ENCODE measurements around the gene SPATA16. TPM values are rescaled to one million over a fixed set of nuclear protein-coding genes. Genes with fewer than 3 reads are reported as not detected.
A peak's percentile ranks its signal among the peaks of the same experiment; 100 is the strongest.

The SPATA16 gene
- total RNA-seq, 1 experiment from 2014 or later, result not detected

GRCh38 chr3:172855037-172855436 is 286.0 kb downstream of the SPATA16 start:
- H3K4me1 ChIP-seq (ENCODE audit: low read length), result no peaks in the 10 kb centered on the region
- no peak overlapping the region for H3K4me2 ChIP-seq (ENCODE audit: low read depth, low read length, poor library complexity, severe bottlenecking)
- H3K36me3 ChIP-seq (ENCODE audit: insufficient read depth, low read length), result no peaks in the 10 kb centered on the region
- H2AFZ ChIP-seq (ENCODE audit: low read length), result no peak overlapping the region
- H3K79me2 ChIP-seq (ENCODE audit: low read length), result no peaks in the 10 kb centered on the region
- H4K20me1 ChIP-seq (ENCODE audit: insufficient read depth, low read depth, low read length), result no peaks in the 10 kb centered on the region
- no peak overlapping the region for H3K9ac ChIP-seq (ENCODE audit: low read length)
- no peaks in the 10 kb centered on the region for H3K27me3 ChIP-seq (ENCODE audit: low read length)
- H3K27ac ChIP-seq (ENCODE audit: low read length), result no peak overlapping the region
- no peaks in the 10 kb centered on the region for H3K9me2 ChIP-seq (replicated peaks; ENCODE audit: insufficient read depth, low read length)
- H3K4me3 ChIP-seq (ENCODE audit: low read length), result no peak overlapping the region
- DNase-seq, result no peak
- no peaks in the 10 kb centered on the region for H3K9me3 ChIP-seq (ENCODE audit: low read length)

DNA sequence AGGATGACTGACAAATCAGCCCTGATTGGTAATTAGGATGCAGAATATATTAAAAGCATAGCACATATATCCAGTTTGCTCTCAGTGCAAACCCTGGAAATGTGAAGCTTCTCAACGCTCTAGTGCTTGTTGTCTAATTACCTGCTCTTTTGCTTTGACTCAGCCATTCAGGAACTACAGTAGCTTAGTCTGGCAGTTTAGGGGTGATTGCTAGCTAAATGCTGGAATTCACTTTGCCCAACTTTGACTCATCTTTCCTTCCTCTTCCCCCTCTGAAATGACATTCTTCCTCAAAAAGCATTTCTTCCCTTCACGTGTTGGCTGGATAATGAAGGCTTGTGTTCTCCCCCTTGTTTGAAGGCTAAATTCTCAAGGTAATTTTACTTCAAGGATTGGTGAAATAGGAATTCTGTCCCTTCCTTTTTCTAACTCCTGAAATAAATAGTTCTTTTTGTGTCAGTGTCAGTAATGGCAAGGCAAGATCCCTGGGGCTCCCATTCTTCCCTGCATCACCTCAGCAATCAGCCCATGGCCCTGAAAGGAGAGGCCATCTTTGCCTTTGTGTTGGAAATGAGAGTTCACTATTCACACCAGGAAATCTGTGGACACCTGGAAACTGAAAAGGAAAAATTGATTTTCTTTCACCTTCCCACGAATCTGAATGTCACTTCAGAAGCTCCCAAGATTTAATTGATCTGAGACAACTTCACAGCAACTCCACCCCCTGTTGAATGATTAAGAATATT is 286.9 kb downstream of the SPATA16 start:
- no peak overlapping the region for H2AFZ ChIP-seq (ENCODE audit: low read length)
- no peak for DNase-seq
- no peaks in the 10 kb centered on the region for H3K36me3 ChIP-seq (ENCODE audit: insufficient read depth, low read length)
- no peak overlapping the region for H3K4me3 ChIP-seq (ENCODE audit: low read length)
- no peak overlapping the region for H3K9ac ChIP-seq (ENCODE audit: low read length)
- H3K79me2 ChIP-seq (ENCODE audit: low read length), result no peaks in the 10 kb centered on the region
- H3K9me3 ChIP-seq (ENCODE audit: low read length), result no peaks in the 10 kb centered on the region
- no peaks in the 10 kb centered on the region for H3K27me3 ChIP-seq (ENCODE audit: low read length)
- H3K4me2 ChIP-seq (ENCODE audit: low read depth, low read length, poor library complexity, severe bottlenecking), result no peak overlapping the region
- no peaks in the 10 kb centered on the region for H3K4me1 ChIP-seq (ENCODE audit: low read length)
- no peaks in the 10 kb centered on the region for H4K20me1 ChIP-seq (ENCODE audit: insufficient read depth, low read depth, low read length)
- H3K27ac ChIP-seq (ENCODE audit: low read length), result no peak overlapping the region
- no peaks in the 10 kb centered on the region for H3K9me2 ChIP-seq (replicated peaks; ENCODE audit: insufficient read depth, low read length)

DNA sequence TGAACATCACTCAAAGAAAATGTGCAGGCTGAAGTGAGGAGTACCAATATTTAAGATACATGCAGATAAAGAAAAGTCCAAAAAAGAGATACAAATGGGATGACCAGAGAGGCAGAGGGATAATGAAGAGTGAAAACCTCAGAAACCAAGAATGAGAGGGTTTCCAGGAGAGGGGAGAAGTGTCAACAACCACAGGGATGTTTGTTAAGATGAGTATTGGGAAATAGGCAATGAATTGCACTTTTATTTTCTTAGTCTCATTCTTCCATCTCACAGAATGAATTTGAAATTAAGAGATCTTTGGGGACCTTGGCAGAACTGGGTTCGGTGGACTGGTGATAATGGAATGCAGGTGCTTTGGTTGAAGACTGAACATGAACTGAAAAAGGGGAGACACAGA is 288.0 kb downstream of the SPATA16 start:
- Histone ChIP-seq H3K4me2 (ENCODE audit: low read depth, low read length, poor library complexity, severe bottlenecking) (no peak overlapping the region), H3K4me1 (ENCODE audit: low read length) (no peaks in the 10 kb centered on the region), H3K9me2 (replicated peaks; ENCODE audit: insufficient read depth, low read length) (no peaks in the 10 kb centered on the region), H3K27ac (ENCODE audit: low read length) (no peak overlapping the region), H3K36me3 (ENCODE audit: insufficient read depth, low read length) (no peaks in the 10 kb centered on the region), H3K9me3 (ENCODE audit: low read length) (no peaks in the 10 kb centered on the region), H2AFZ (ENCODE audit: low read length) (no peak overlapping the region), H4K20me1 (ENCODE audit: insufficient read depth, low read depth, low read length) (no peaks in the 10 kb centered on the region), H3K9ac (ENCODE audit: low read length) (no peak overlapping the region), H3K79me2 (ENCODE audit: low read length) (no peaks in the 10 kb centered on the region), H3K27me3 (ENCODE audit: low read length) (no peaks in the 10 kb centered on the region), H3K4me3 (ENCODE audit: low read length) (no peak overlapping the region)
- no peak for DNase-seq

GRCh38 chr3:172848910-172849309 is 292.1 kb downstream of the SPATA16 start:
- DNase-seq, result no peak
- no peak overlapping the region for H3K27ac ChIP-seq (ENCODE audit: low read length)
- H4K20me1 ChIP-seq (ENCODE audit: insufficient read depth, low read depth, low read length), result no peaks in the 10 kb centered on the region
- H3K9me2 ChIP-seq (replicated peaks; ENCODE audit: insufficient read depth, low read length), result no peaks in the 10 kb centered on the region
- no peak overlapping the region for H3K4me2 ChIP-seq (ENCODE audit: low read depth, low read length, poor library complexity, severe bottlenecking)
- no peak overlapping the region for H3K4me3 ChIP-seq (ENCODE audit: low read length)
- no peaks in the 10 kb centered on the region for H3K9me3 ChIP-seq (ENCODE audit: low read length)
- H3K27me3 ChIP-seq (ENCODE audit: low read length), result no peaks in the 10 kb centered on the region
- no peaks in the 10 kb centered on the region for H3K36me3 ChIP-seq (ENCODE audit: insufficient read depth, low read length)
- H2AFZ ChIP-seq (ENCODE audit: low read length), result no peak overlapping the region
- no peak overlapping the region for H3K9ac ChIP-seq (ENCODE audit: low read length)
- 0 out of 2 replicates have a peak, but pooled peaks cover 3% of the 10 kb centered on the region for H3K4me1 ChIP-seq (ENCODE audit: low read length)
- H3K79me2 ChIP-seq (ENCODE audit: low read length), result no peaks in the 10 kb centered on the region

GRCh38 chr3:172847292-172847691 is 293.7 kb downstream of the SPATA16 start:
- no peaks in the 10 kb centered on the region for H3K9me3 ChIP-seq (ENCODE audit: low read length)
- no peaks in the 10 kb centered on the region for H3K27me3 ChIP-seq (ENCODE audit: low read length)
- H3K4me1 ChIP-seq (ENCODE audit: low read length), result 0 out of 2 replicates have a peak, but pooled peaks cover 3% of the 10 kb centered on the region
- H3K4me3 ChIP-seq (ENCODE audit: low read length), result no peak overlapping the region
- no peaks in the 10 kb centered on the region for H4K20me1 ChIP-seq (ENCODE audit: insufficient read depth, low read depth, low read length)
- H3K9ac ChIP-seq (ENCODE audit: low read length), result no peak overlapping the region
- no peak overlapping the region for H3K27ac ChIP-seq (ENCODE audit: low read length)
- H3K9me2 ChIP-seq (replicated peaks; ENCODE audit: insufficient read depth, low read length), result no peaks in the 10 kb centered on the region
- H3K4me2 ChIP-seq (ENCODE audit: low read depth, low read length, poor library complexity, severe bottlenecking), result no peak overlapping the region
- DNase-seq, result no peak
- no peaks in the 10 kb centered on the region for H3K36me3 ChIP-seq (ENCODE audit: insufficient read depth, low read length)
- H2AFZ ChIP-seq (ENCODE audit: low read length), result no peak overlapping the region
- no peaks in the 10 kb centered on the region for H3K79me2 ChIP-seq (ENCODE audit: low read length)

GRCh38 chr3:172846706-172847105 is 294.3 kb downstream of the SPATA16 start:
- Histone ChIP-seq H3K9me2 (replicated peaks; ENCODE audit: insufficient read depth, low read length) (no peaks in the 10 kb centered on the region), H3K9me3 (ENCODE audit: low read length) (no peaks in the 10 kb centered on the region), H3K36me3 (ENCODE audit: insufficient read depth, low read length) (no peaks in the 10 kb centered on the region), H3K79me2 (ENCODE audit: low read length) (no peaks in the 10 kb centered on the region), H3K4me3 (ENCODE audit: low read length) (no peak overlapping the region), H3K4me1 (ENCODE audit: low read length) (0 out of 2 replicates have a peak, but pooled peaks cover 3% of the 10 kb centered on the region), H3K27me3 (ENCODE audit: low read length) (no peaks in the 10 kb centered on the region), H3K27ac (ENCODE audit: low read length) (no peak overlapping the region), H3K9ac (ENCODE audit: low read length) (no peak overlapping the region), H2AFZ (ENCODE audit: low read length) (no peak overlapping the region), H3K4me2 (ENCODE audit: low read depth, low read length, poor library complexity, severe bottlenecking) (no peak overlapping the region), H4K20me1 (ENCODE audit: insufficient read depth, low read depth, low read length) (no peaks in the 10 kb centered on the region)
- DNase-seq, result no peak

DNA sequence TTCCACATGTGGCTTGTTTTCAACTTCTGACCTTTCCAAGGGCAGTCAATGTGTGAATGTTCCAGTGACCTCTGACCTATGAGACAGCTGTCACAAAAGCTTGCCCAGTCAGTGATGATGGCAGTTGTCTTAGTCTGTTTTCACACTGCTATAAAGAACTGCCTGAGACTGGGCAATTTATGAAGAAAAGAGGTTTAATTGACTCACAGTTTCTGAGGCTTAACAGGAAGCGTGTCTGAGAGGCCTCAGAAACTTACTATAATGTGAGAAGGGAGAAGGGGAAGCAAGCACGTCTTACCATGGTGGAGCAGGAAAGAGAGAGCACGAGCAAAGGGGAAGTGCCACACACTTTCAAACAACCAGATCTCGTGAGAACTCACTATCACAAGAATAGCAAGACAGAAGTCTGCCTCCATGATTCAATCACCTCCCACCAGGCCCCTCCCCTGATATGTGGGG is 294.9 kb downstream of the SPATA16 start:
- Histone ChIP-seq H3K9ac (ENCODE audit: low read length) (no peak overlapping the region), H3K27me3 (ENCODE audit: low read length) (no peaks in the 10 kb centered on the region), H3K4me1 (ENCODE audit: low read length) (0 out of 2 replicates have a peak, but pooled peaks cover 3% of the 10 kb centered on the region), H3K4me3 (ENCODE audit: low read length) (no peak overlapping the region), H3K9me3 (ENCODE audit: low read length) (no peaks in the 10 kb centered on the region), H3K4me2 (ENCODE audit: low read depth, low read length, poor library complexity, severe bottlenecking) (no peak overlapping the region), H4K20me1 (ENCODE audit: insufficient read depth, low read depth, low read length) (no peaks in the 10 kb centered on the region), H3K79me2 (ENCODE audit: low read length) (no peaks in the 10 kb centered on the region), H3K36me3 (ENCODE audit: insufficient read depth, low read length) (no peaks in the 10 kb centered on the region), H2AFZ (ENCODE audit: low read length) (no peak overlapping the region; the same call in 1 of the 2 replicates), H3K27ac (ENCODE audit: low read length) (no peak overlapping the region), H3K9me2 (replicated peaks; ENCODE audit: insufficient read depth, low read length) (no peaks in the 10 kb centered on the region)
- DNase-seq, result peak; percentile 49

- Histone ChIP-seq H3K4me1 (ENCODE audit: low read length) (0 out of 2 replicates have a peak, but pooled peaks cover 3% of the 10 kb centered on the region), H3K27me3 (ENCODE audit: low read length) (no peaks in the 10 kb centered on the region), H3K79me2 (ENCODE audit: low read length) (no peaks in the 10 kb centered on the region), H3K9me2 (replicated peaks; ENCODE audit: insufficient read depth, low read length) (no peaks in the 10 kb centered on the region), H3K36me3 (ENCODE audit: insufficient read depth, low read length) (no peaks in the 10 kb centered on the region), H2AFZ (ENCODE audit: low read length) (no peak overlapping the region), H3K9ac (ENCODE audit: low read length) (no peak overlapping the region), H3K4me2 (ENCODE audit: low read depth, low read length, poor library complexity, severe bottlenecking) (no peak overlapping the region), H3K9me3 (ENCODE audit: low read length) (no peaks in the 10 kb centered on the region), H4K20me1 (ENCODE audit: insufficient read depth, low read depth, low read length) (no peaks in the 10 kb centered on the region), H3K4me3 (ENCODE audit: low read length) (no peak overlapping the region), H3K27ac (ENCODE audit: low read length) (no peak overlapping the region)
- no peak for DNase-seq
Measured at GRCh38 chr3:172844428-172844827, 296.6 kb downstream of the SPATA16 start.

Measured in Karpas-422 (cell line).